K562 (cell line): ENCODE results near the gene INTS1. TPM values are rescaled to one million over a fixed set of nuclear protein-coding genes. Genes with fewer than 3 reads are reported as not detected.

Experiments
- ATAC-seq: fragments of 200-7000 bp; cut with Tn5 transposase; 3 replicates; pipeline ENCODE4 v1.9.1; 2020; ENCODE audit warnings: moderate library complexity
- BruUV-seq: library from RNA; stranded (reverse); fragments of 400-500 nt; replicated peaks from 2 replicates; lab custom pipeline; 2021; lab: Mats Ljungman, UMichigan
- CTCF ChIA-PET: fragments of 300-600 bp; formaldehyde crosslinking; extraction: SDS; loops from one replicate; lab custom pipeline; 2021; ENCODE audit warnings: low intra/inter-chr PET ratio; lab: Yijun Ruan, JAX
- POLR2A ChIA-PET: fragments of 300-600, 350-650 bp; sonication (Branson Sonifier 250); formaldehyde crosslinking; extraction: SDS; loops from one replicate; lab custom pipeline; 2021; ENCODE audit warnings: antibody characterized with exemption, inconsistent platforms; lab: Yijun Ruan, JAX
- DNase-seq, 4 experiments: peaks; one replicate each; pipeline versions ENCODE4 v3.0.0 to v3.0.0-alpha.2; 2011 to 2018; ENCODE audit warnings: low spot score in 3 of 4, mixed read lengths in 3 of 4; ENCODE audit errors: extremely low read depth in 1 of 4
- FAIRE-seq: peaks from 2 replicates; lab custom pipeline; 2011; peaks lifted over from hg19 to GRCh38; lab: Jason Lieb, UNC
- H2AFZ ChIP-seq: 2 replicates; pipeline ENCODE4 v1.6.0; 2011; ENCODE audit warnings: low read depth, low read length, control low read depth, inconsistent platforms
- H3K27ac ChIP-seq: fragments of 200-600 bp; 3 replicates; pipeline ENCODE4 v1.8.0; 2011; ENCODE audit warnings: low read depth, mild to moderate bottlenecking, control low read depth, inconsistent platforms, low read length, moderate library complexity, mixed read lengths; ENCODE audit errors: extremely low read depth
- H3K27me3 ChIP-seq, 2 experiments: fragments of 300-600 bp in 1 of 2; 2 replicates in 1 of 2; 3 replicates in 1 of 2; pipeline versions ENCODE4 v1.6.0 to v1.8.0; 2011; ENCODE audit warnings: inconsistent platforms in 2 of 2, low read length in 2 of 2, mild to moderate bottlenecking in 1 of 2, mixed read lengths in 1 of 2, moderate library complexity in 1 of 2; ENCODE audit not compliant: control insufficient read depth in 2 of 2, insufficient read depth in 2 of 2
- H3K36me3 ChIP-seq: fragments of 300-600 bp; 3 replicates; pipeline ENCODE4 v1.8.0; 2011; ENCODE audit warnings: mild to moderate bottlenecking, low read length, inconsistent platforms; ENCODE audit not compliant: control insufficient read depth, insufficient read depth
- H3K4me1 ChIP-seq, 2 experiments: fragments of 200-600 bp in 1 of 2; replicated peaks in 1 of 2; 2 replicates in 1 of 2; 3 replicates in 1 of 2; pipeline versions ENCODE4 v1.5.1 to v1.8.0; 2011; ENCODE audit warnings: inconsistent platforms in 2 of 2, low read length in 2 of 2, mild to moderate bottlenecking in 1 of 2, mixed read lengths in 1 of 2, moderate library complexity in 1 of 2; ENCODE audit not compliant: control insufficient read depth in 2 of 2, insufficient read depth in 2 of 2
- H3K4me2 ChIP-seq: 2 replicates; pipeline ENCODE4 v1.6.1; 2011; ENCODE audit warnings: low read length, control low read depth, inconsistent platforms, mixed read lengths; ENCODE audit not compliant: insufficient read depth
- H3K4me3 ChIP-seq: fragments of 200-600 bp; sonication (generic), shearing (Covaris generic); 2 replicates; pipeline ENCODE4 v1.5.1; 2016; ENCODE audit warnings: control low read depth, inconsistent platforms
- H3K79me2 ChIP-seq: fragments of 200-600 bp; 3 replicates; pipeline ENCODE4 v1.8.0; 2011; ENCODE audit warnings: low read length, inconsistent platforms; ENCODE audit not compliant: control insufficient read depth, insufficient read depth
- H3K9ac ChIP-seq, 2 experiments: 2 replicates each; pipeline versions ENCODE4 v1.6.0 to v1.6.1; 2011; ENCODE audit warnings: low read depth in 2 of 2, low read length in 2 of 2, control low read depth in 1 of 2, inconsistent platforms in 1 of 2, mild to moderate bottlenecking in 1 of 2, mixed read lengths in 1 of 2; ENCODE audit not compliant: insufficient read depth in 1 of 2
- H3K9me1 ChIP-seq: one replicate; pipeline ENCODE4 v1.6.0; 2011; ENCODE audit warnings: inconsistent platforms, mild to moderate bottlenecking, low read length, moderate library complexity; ENCODE audit not compliant: control insufficient read depth, insufficient read depth
- H3K9me3 ChIP-seq: replicated peaks from 2 replicates; pipeline ENCODE4 v1.5.1; 2011; ENCODE audit warnings: low read depth, low read length, inconsistent platforms; ENCODE audit not compliant: control insufficient read depth, insufficient read depth
- H4K20me1 ChIP-seq: replicated peaks from 2 replicates; pipeline ENCODE4 v1.6.1; 2011; ENCODE audit warnings: low read length, inconsistent platforms, mixed read lengths; ENCODE audit not compliant: control insufficient read depth, insufficient read depth
- ARID2 ChIP-seq: fragments of 450-650 bp; IDR thresholded peaks from 2 replicates; pipeline ENCODE4 v1.6.1; 2017; ENCODE audit warnings: antibody characterized with exemption, mild to moderate bottlenecking
- CBX1 ChIP-seq: sonication (generic); IDR thresholded peaks from 2 replicates; pipeline ENCODE4 v1.6.1; 2016; ENCODE audit warnings: antibody characterized with exemption, low read depth, mild to moderate bottlenecking
- CREB5 ChIP-seq: fragments of 250-450 bp; sonication (Bioruptor Pico); IDR thresholded peaks from 2 replicates; pipeline ENCODE4 v1.5.0; 2020; ENCODE audit warnings: mild to moderate bottlenecking
- NFE2L1 ChIP-seq: fragments of 450-650 bp; IDR thresholded peaks from 2 replicates; pipeline ENCODE4 v1.6.1; 2016; ENCODE audit warnings: missing genetic modification characterization, low read depth, mild to moderate bottlenecking, missing compliant biosample characterization, moderate library complexity, borderline replicate concordance
- REST ChIP-seq, 2 experiments: fragments of 450-650 bp; formaldehyde crosslinking in 1 of 2; IDR thresholded peaks; 2 replicates each; pipeline versions ENCODE4 v1.4.0 to v1.6.1; 2014 to 2020; ENCODE audit warnings: mild to moderate bottlenecking in 2 of 2, borderline replicate concordance in 1 of 2, low read depth in 1 of 2
- TAF1 ChIP-seq: IDR thresholded peaks from 2 replicates; pipeline ENCODE4 v1.6.1; 2011; ENCODE audit warnings: mild to moderate bottlenecking, low read length, moderate library complexity; ENCODE audit not compliant: insufficient read depth, control insufficient read depth, severe bottlenecking; ENCODE audit errors: extremely low read depth
- XRCC3 ChIP-seq: fragments of 450-650 bp; IDR thresholded peaks from 2 replicates; pipeline ENCODE4 v1.6.1; 2017; ENCODE audit warnings: mild to moderate bottlenecking, moderate library complexity
- XRCC5 ChIP-seq: fragments of 200-400 bp; formaldehyde crosslinking; IDR thresholded peaks from 2 replicates; pipeline ENCODE4 v1.6.1; 2017; ENCODE audit warnings: low read depth, mild to moderate bottlenecking, low read length
- ZNF316 ChIP-seq: fragments of 450-650 bp; IDR thresholded peaks from 2 replicates; pipeline ENCODE4 v1.6.1; 2016
- ZNF408 ChIP-seq: fragments of 250-450 bp; sonication (Bioruptor Pico); IDR thresholded peaks from 2 replicates; pipeline ENCODE4 v1.4.0; 2020; ENCODE audit warnings: low read depth, mild to moderate bottlenecking, moderate library complexity
- ZNF668 ChIP-seq: fragments of 250-450 bp; sonication (Bioruptor Pico); IDR thresholded peaks from 2 replicates; pipeline ENCODE4 v1.8.0; 2022; ENCODE audit warnings: mild to moderate bottlenecking, inconsistent platforms
- WGBS: fragments of 100-300 bp; shearing (Covaris generic); methylation state at CpG from one replicate; pipeline ENCODE4 v1.1.6; 2016; ENCODE audit warnings: low coverage, mixed read lengths; ENCODE audit not compliant: insufficient coverage; ENCODE audit errors: missing lambda C conversion rate; 5-methylcytosine and 5-hydroxymethylcytosine counted together
- in situ Hi-C: fragments of 300-500 bp; cut with MboI; formaldehyde crosslinking; loops from 4 replicates; pipeline ENCODE4 v1.15.0; 2018; ENCODE audit warnings: inconsistent platforms, mixed read lengths
- intact Hi-C: fragments of 100-400 bp; cut with micrococcal nuclease; formaldehyde crosslinking; loops from 2 replicates; pipeline ENCODE4 v1.14.2; 2022
- polyA plus RNA-seq, 8 experiments: library from polyadenylated mRNA; depleted of rRNA in 4 of 8; stranded (reverse) in 5 of 8; unstranded in 3 of 8; fragments of >200 nt; fragmentation: Nextera tagmentation in 2 of 8; fragmentation: Illumina TruSeq in 1 of 8; extraction: Ambion mirVana in 2 of 8; extraction: Trizol in 1 of 8; gene quantifications; 2 replicates each; pipeline versions ENCODE4 v1.2.1 to v1.2.3, GENCODE V29; 2011 to 2014; ENCODE audit warnings: inconsistent platforms in 1 of 8, missing spikeins in 1 of 8
- total RNA-seq, 7 experiments: library from RNA; depleted of rRNA in 6 of 7; stranded (reverse); fragments of >200 nt in 6 of 7; fragmentation: Illumina TruSeq in 2 of 7; extraction: Trizol in 2 of 7; gene quantifications; 2 replicates each; pipeline versions ENCODE4 v1.2.1 to v1.2.3, GENCODE V29; 2011 to 2021; ENCODE audit warnings: low replicate concordance in 1 of 7

Gene INTS1
- total and polyA plus RNA-seq, 9 of the 15 experiments (the other 6 are each of a cell fraction or from before 2014, with no cell fraction given): 0.34 to 119 (median 18.5) TPM

- Histone ChIP-seq H3K9ac (peak overlapping the region in 1 of 2 experiments; percentile 71; a peak in 2 of 4 replicates), H3K4me2 (0 out of 2 replicates have a peak overlapping the region, but pooled peaks have one; percentile 6), H3K4me1 (peaks cover 13 to 51% of the 10 kb centered on the region in 2 experiments), H3K27me3 (peaks cover 0 to 14% of the 10 kb centered on the region in 2 experiments; a peak in 3 of 5 replicates), H4K20me1 (no peaks in the 10 kb centered on the region), H3K9me1 (no peaks in the 10 kb centered on the region), H3K36me3 (no peaks in the 10 kb centered on the region), H3K79me2 (no peaks in the 10 kb centered on the region), H3K27ac (peak overlapping the region; percentile 44; the same call in 1 of the 3 replicates), H3K4me3 (no peak overlapping the region), H2AFZ (peak overlapping the region; percentile 47), H3K9me3 (no peaks in the 10 kb centered on the region)
- intact Hi-C loops (no loop called here), in situ Hi-C loops (no loop called here)
- DNase-seq: peak in 2 of 4 experiments; percentile 57 to 68
- no TSS peak for BruUV-seq
- CTCF ChIA-PET: no interaction called here
- WGBS: 55% methylated on average over 33 of the region's 35 CpGs
- peak; percentile 56 for FAIRE-seq
- POLR2A ChIA-PET: interaction anchor here (0.6 to 0.9 kb wide), 3 partner anchors 13 to 618 kb away, joined by 3 to 5 read pairs (median 4); no protein-coding TSS in a partner anchor
- ATAC-seq: peak; percentile 65
- TF ChIP-seq ZNF668 (CRISPR knock-in tag) (no peak), REST (IDR thresholded peaks at IDR 0.05; ENCODE audit: borderline replicate concordance) (no peak), REST (CRISPR knock-in tag; IDR thresholded peaks at IDR 0.05; ENCODE audit: low read depth) (no peak), XRCC3 (no peak), ZNF316 (peak; percentile 96), CREB5 (CRISPR knock-in tag) (no peak), XRCC5 (no peak), ARID2 (no peak), NFE2L1 (tag) (peak; percentile 79), ZNF408 (CRISPR knock-in tag) (no peak), CBX1 (no peak), TAF1 (no peak)
These were observed 8.8 kb upstream of the INTS1 start for GRCh38 chr7:1512781-1513656.
